A549 (cell line): ENCODE results near the gene KCNE2. TPM values are rescaled to one million over a fixed set of nuclear protein-coding genes. Genes with fewer than 3 reads are reported as not detected.

Experiments
- ATAC-seq, 2 experiments: fragments of 200-7000 bp in 1 of 2; fragments of >200 bp in 1 of 2; cut with Nextera tagmentation in 1 of 2; cut with Tn5 transposase in 1 of 2; 3 replicates each; pipeline versions ENCODE4 v1.8.0 to v1.9.1; 2018 to 2020; ENCODE audit warnings: mild to moderate bottlenecking in 1 of 2, moderate library complexity in 1 of 2
- CTCF ChIA-PET: fragments of 300-600 bp; sonication (Branson Sonifier 250); formaldehyde crosslinking; extraction: SDS; loops from one replicate; lab custom pipeline; 2021; ENCODE audit warnings: antibody characterized with exemption, inconsistent platforms; lab: Yijun Ruan, JAX
- POLR2A ChIA-PET: fragments of 350-600 bp; formaldehyde crosslinking; extraction: SDS; loops from one replicate; lab custom pipeline; 2021; ENCODE audit warnings: antibody characterized with exemption, inconsistent platforms; lab: Yijun Ruan, JAX
- DNase-seq, 2 experiments: peaks; one replicate each; pipeline versions ENCODE4 v3.0.0 to v3.0.0-alpha.2; 2011 to 2016; ENCODE audit warnings: low read depth in 1 of 2, low spot score in 1 of 2
- FAIRE-seq: peaks from 2 replicates; lab custom pipeline; 2011; peaks lifted over from hg19 to GRCh38; lab: Jason Lieb, UNC
- H3K27ac ChIP-seq, 2 experiments: fragments of >200 bp; sonication (Bioruptor Twin); formaldehyde crosslinking; 3 replicates each; pipeline ENCODE4 v1.5.1; 2016 to 2017
- H3K4me1 ChIP-seq: fragments of >200 bp; sonication (Bioruptor Twin); formaldehyde crosslinking; 3 replicates; pipeline ENCODE4 v1.6.1; 2016
- H3K4me2 ChIP-seq: fragments of >200 bp; sonication (Bioruptor Twin); formaldehyde crosslinking; 3 replicates; pipeline ENCODE4 v1.6.1; 2016
- H3K4me3 ChIP-seq: fragments of >200 bp; sonication (Bioruptor Twin); formaldehyde crosslinking; 3 replicates; pipeline ENCODE4 v1.5.1; 2016
- H3K9me3 ChIP-seq: fragments of >200 bp; sonication (Bioruptor Twin); formaldehyde crosslinking; 3 replicates; pipeline ENCODE4 v1.6.1; 2016
- ATOH8 ChIP-seq: fragments of 250-450 bp; sonication (Bioruptor Pico); IDR thresholded peaks from 2 replicates; pipeline ENCODE4 v1.5.0; 2020; ENCODE audit warnings: low read depth, mild to moderate bottlenecking, moderate library complexity
- CBX2 ChIP-seq: fragments of 200-600 bp; sonication (generic); IDR thresholded peaks from 2 replicates; pipeline ENCODE4 v1.6.1; 2016; ENCODE audit warnings: low read depth, mild to moderate bottlenecking, borderline replicate concordance
- CBX8 ChIP-seq: fragments of 200-600 bp; sonication (generic); IDR thresholded peaks from 2 replicates; pipeline ENCODE4 v1.6.1; 2016
- CHD2 ChIP-seq: fragments of 150-350 bp; IDR thresholded peaks from 2 replicates; pipeline ENCODE4 v1.6.1; 2014; ENCODE audit warnings: low read length; ENCODE audit not compliant: partially characterized antibody
- E2F6 ChIP-seq: IDR thresholded peaks from 2 replicates; pipeline ENCODE4 v1.6.1; 2012; ENCODE audit warnings: low read depth, borderline replicate concordance
- EHF ChIP-seq: fragments of 250-450 bp; sonication (Bioruptor Pico); IDR thresholded peaks from 2 replicates; pipeline ENCODE4 v1.5.0; 2020; ENCODE audit warnings: mild to moderate bottlenecking
- ESRRA ChIP-seq: fragments of 150-350 bp; IDR thresholded peaks from 2 replicates; pipeline ENCODE4 v1.6.1; 2014; ENCODE audit warnings: mild to moderate bottlenecking, low read length, borderline replicate concordance
- FOXS1 ChIP-seq: fragments of 250-450 bp; sonication (Bioruptor Pico); IDR thresholded peaks from 2 replicates; pipeline ENCODE4 v1.5.0; 2020; ENCODE audit warnings: mild to moderate bottlenecking, moderate library complexity
- HOXB5 ChIP-seq: fragments of 250-450 bp; sonication (Bioruptor Pico); IDR thresholded peaks from 2 replicates; pipeline ENCODE4 v1.5.0; 2020; ENCODE audit warnings: mild to moderate bottlenecking, moderate library complexity
- JUN ChIP-seq, 2 experiments: fragments of >200 bp; sonication (Bioruptor Twin); formaldehyde crosslinking; IDR thresholded peaks; 2 replicates in 1 of 2; 3 replicates in 1 of 2; pipeline ENCODE4 v1.6.1; 2016 to 2017
- JUNB ChIP-seq: fragments of >200 bp; sonication (Bioruptor Twin); formaldehyde crosslinking; IDR thresholded peaks from 2 replicates; pipeline ENCODE4 v1.6.1; 2016
- KDM1A ChIP-seq: fragments of 200-600 bp; sonication (generic); IDR thresholded peaks from 2 replicates; pipeline ENCODE4 v1.6.1; 2016; ENCODE audit warnings: low read depth, mild to moderate bottlenecking
- MAFK ChIP-seq: fragments of 450-650 bp; IDR thresholded peaks from 2 replicates; pipeline ENCODE4 v1.6.1; 2014; ENCODE audit not compliant: partially characterized antibody
- MAX ChIP-seq: IDR thresholded peaks from 2 replicates; pipeline ENCODE4 v1.6.1; 2012
- MAZ ChIP-seq: fragments of 150-350 bp; IDR thresholded peaks from 2 replicates; pipeline ENCODE4 v1.6.1; 2014; ENCODE audit warnings: antibody characterized with exemption, low read depth, low read length, borderline replicate concordance
- NPAS2 ChIP-seq: fragments of 250-450 bp; sonication (Bioruptor Pico); IDR thresholded peaks from 2 replicates; pipeline ENCODE4 v1.8.0; 2022; ENCODE audit warnings: mild to moderate bottlenecking, moderate library complexity, borderline replicate concordance
- NR3C1 ChIP-seq: fragments of >200 bp; sonication (Bioruptor Twin); formaldehyde crosslinking; IDR thresholded peaks from 3 replicates; pipeline ENCODE4 v1.6.1; 2017
- PHF8 ChIP-seq: fragments of 200-600 bp; sonication (generic); IDR thresholded peaks from 2 replicates; pipeline ENCODE4 v1.6.1; 2016; ENCODE audit warnings: low read depth, mild to moderate bottlenecking, antibody characterized with exemption, moderate library complexity, borderline replicate concordance
- REST ChIP-seq: fragments of 200-600 bp; sonication (generic); IDR thresholded peaks from 2 replicates; pipeline ENCODE4 v1.6.1; 2016; ENCODE audit warnings: antibody characterized with exemption, mild to moderate bottlenecking, moderate library complexity
- ZFP36 ChIP-seq: fragments of 450-650 bp; IDR thresholded peaks from 2 replicates; pipeline ENCODE4 v1.6.1; 2014; ENCODE audit warnings: borderline replicate concordance; ENCODE audit not compliant: partially characterized antibody
- ZSCAN20 ChIP-seq: fragments of 250-450 bp; sonication (Bioruptor Pico); IDR thresholded peaks from 2 replicates; pipeline ENCODE4 v1.8.0; 2022; ENCODE audit warnings: mild to moderate bottlenecking, moderate library complexity
- WGBS: methylation state at CpG from one replicate; pipeline ENCODE4 v1.1.6; 2017; ENCODE audit errors: missing lambda C conversion rate; 5-methylcytosine and 5-hydroxymethylcytosine counted together
- polyA plus RNA-seq, 4 experiments: library from polyadenylated mRNA; depleted of rRNA in 3 of 4; stranded (reverse); fragments of >200 nt; fragmentation: RNase III in 1 of 4; extraction: RNeasy Plus Mini Kit Qiagen cat#74134 plus additional on column Dnase treatment in 1 of 4; gene quantifications; 2 replicates in 3 of 4; 3 replicates in 1 of 4; pipeline ENCODE4 v1.2.3, GENCODE V29; 2011 to 2017

Gene KCNE2
- polyA plus RNA-seq, 2 of the 4 experiments (the other 2 are of a cell fraction), result not detected

- H3K4me1 ChIP-seq, result no peaks in the 10 kb centered on the region
- TF ChIP-seq CBX8, result no peak
- TF ChIP-seq JUN (IDR thresholded peaks at IDR 0.05), result no peak
- no peak for TF ChIP-seq CHD2
- TF ChIP-seq EHF (CRISPR knock-in tag), result no peak
- TF ChIP-seq MAZ, result no peak
- no peak for TF ChIP-seq ESRRA
- ChIA-PET CTCF (interaction anchor here (1.1 to 15.7 kb wide), 2 partner anchors 141 to 422 kb away, joined by 4 to 239 read pairs; no protein-coding TSS in a partner anchor), POLR2A (no interaction called here)
- no peaks in the 10 kb centered on the region for H3K9me3 ChIP-seq
- H3K4me2 ChIP-seq, result no peak overlapping the region
- ATAC-seq (no peak), DNase-seq (no peak), FAIRE-seq (no peak)
- H3K27ac ChIP-seq, result no peak overlapping the region
- WGBS, result 75% methylated on average over 6 of the region's 7 CpGs
- H3K4me3 ChIP-seq, result no peak overlapping the region
Observed at GRCh38 chr21:34343347-34343746, 20.5 kb upstream of the KCNE2 start.

GRCh38 chr21:34343838-34344381 lies 19.9 kb upstream of the KCNE2 start:
- ChIA-PET POLR2A (no interaction called here), CTCF (interaction anchor here (0.8 to 15.7 kb wide), 2 partner anchors 287 to 422 kb away, joined by 3 to 239 read pairs; no protein-coding TSS in a partner anchor)
- 62% methylated on average over 8 of the region's 14 CpGs for WGBS
- no peaks in the 10 kb centered on the region for H3K4me1 ChIP-seq
- H3K9me3 ChIP-seq, result no peaks in the 10 kb centered on the region
- TF ChIP-seq HOXB5 (CRISPR knock-in tag) (no peak), ZSCAN20 (CRISPR knock-in tag) (no peak), MAFK (no peak), MAX (no peak), REST (no peak), NPAS2 (CRISPR knock-in tag) (no peak), FOXS1 (no peak), E2F6 (no peak), PHF8 (no peak)
- H3K4me3 ChIP-seq, result no peak overlapping the region
- no peak overlapping the region for H3K4me2 ChIP-seq
- FAIRE-seq, result no peak
- no peak overlapping the region for H3K27ac ChIP-seq
- no peak for ATAC-seq
- DNase-seq, result no peak

- no peak overlapping the region for H3K4me2 ChIP-seq
- CTCF ChIA-PET, result interaction anchor here (0.6 to 15.7 kb wide), 4 partner anchors 23 to 423 kb away, joined by 3 to 239 read pairs (median 3); no protein-coding TSS in a partner anchor
- FAIRE-seq (no peak), DNase-seq (no peak), ATAC-seq (no peak)
- no peaks in the 10 kb centered on the region for H3K4me1 ChIP-seq
- no peaks in the 10 kb centered on the region for H3K9me3 ChIP-seq
- POLR2A ChIA-PET, result no interaction called here
- H3K4me3 ChIP-seq, result no peak overlapping the region
- TF ChIP-seq JUN (IDR thresholded peaks at IDR 0.05), result no peak
- TF ChIP-seq ZFP36, result no peak
- no peak for TF ChIP-seq ZSCAN20 (CRISPR knock-in tag)
- no peak for TF ChIP-seq ATOH8 (CRISPR knock-in tag)
- TF ChIP-seq E2F6, result no peak
- TF ChIP-seq JUNB, result no peak
- TF ChIP-seq KDM1A, result no peak
- no peak for TF ChIP-seq CBX2
- TF ChIP-seq NR3C1, result no peak
- TF ChIP-seq ESRRA, result no peak
- WGBS, result 47% methylated on average over 5 of the region's 5 CpGs
- no peak overlapping the region for H3K27ac ChIP-seq
Observed at GRCh38 chr21:34344584-34344983, 19.2 kb upstream of the KCNE2 start.
